B cell (primary cell): Measurements from ENCODE around the gene CRY1. TPM values are rescaled to one million over a fixed set of nuclear protein-coding genes. Genes with fewer than 3 reads are reported as not detected.

Experiments
- ATAC-seq: fragments of 200-7000 bp; cut with Tn5 transposase; one replicate; pipeline ENCODE4 v1.10.0; 2021; ENCODE audit warnings: low read depth, mild to moderate bottlenecking, moderate number of reproducible peaks, moderate library complexity
- CTCF ChIA-PET: fragments of 350-600 bp; sonication (Branson Sonifier 250); formaldehyde crosslinking; loops from one replicate; lab custom pipeline; 2021; ENCODE audit warnings: antibody characterized with exemption, inconsistent platforms; lab: Charles Lee
- POLR2A ChIA-PET: fragments of 350-600 bp; sonication (Branson Sonifier 250); formaldehyde crosslinking; loops from one replicate; lab custom pipeline; 2021; ENCODE audit warnings: antibody characterized with exemption; lab: Charles Lee
- DNase-seq: peaks from one replicate; pipeline ENCODE4 v3.0.0; 2013
- H2AFZ ChIP-seq: 2 replicates; pipeline ENCODE4 v1.6.1; 2012; ENCODE audit warnings: mild to moderate bottlenecking, low read depth, low read length; ENCODE audit not compliant: insufficient read depth, poor library complexity, severe bottlenecking
- H3K27ac ChIP-seq, 2 donors: 1 replicate in 1 of 2; 2 replicates in 1 of 2; pipeline ENCODE4 v1.5.1; 2012 to 2013; ENCODE audit warnings: low read length in 2 of 2, mild to moderate bottlenecking in 2 of 2, moderate library complexity in 1 of 2
- H3K27me3 ChIP-seq, 4 experiments: fragments of 200-600 bp in 1 of 4; sonication (generic) in 1 of 4; replicated peaks in 1 of 4; 1 replicate in 2 of 4; 2 replicates in 2 of 4; pipeline versions ENCODE4 v1.6.1 to v1.7.0; 2013 to 2016; ENCODE audit warnings: low read length in 3 of 4, mild to moderate bottlenecking in 2 of 4, mixed read lengths in 1 of 4, moderate library complexity in 1 of 4; ENCODE audit not compliant: insufficient read depth in 4 of 4, control insufficient read depth in 3 of 4; ENCODE audit errors: control extremely low read depth in 1 of 4
- H3K36me3 ChIP-seq, 2 experiments: replicated peaks in 1 of 2; 1 replicate in 1 of 2; 2 replicates in 1 of 2; pipeline versions ENCODE4 v1.6.1 to v1.7.1; 2013; ENCODE audit warnings: low read length in 1 of 2; ENCODE audit not compliant: insufficient read depth in 2 of 2, control insufficient read depth in 1 of 2; ENCODE audit errors: control extremely low read depth in 1 of 2, extremely low read depth in 1 of 2
- H3K4me1 ChIP-seq, 2 donors: fragments of 200-600 bp in 1 of 2; sonication (generic) in 1 of 2; 1 replicate in 1 of 2; 2 replicates in 1 of 2; pipeline versions ENCODE4 v1.5.1 to v1.6.1; 2013 to 2017; ENCODE audit warnings: low read length in 2 of 2; ENCODE audit not compliant: control insufficient read depth in 2 of 2, insufficient read depth in 2 of 2
- H3K4me2 ChIP-seq: replicated peaks from 2 replicates; pipeline ENCODE3; 2012; ENCODE audit warnings: mild to moderate bottlenecking, low read depth, low read length; ENCODE audit not compliant: poor library complexity, severe bottlenecking
- H3K4me3 ChIP-seq, 5 experiments: fragments of 200-600 bp in 1 of 5; sonication (generic) in 1 of 5; 1 replicate in 3 of 5; 2 replicates in 2 of 5; pipeline versions ENCODE4 v1.5.1 to v1.7.0; 2011 to 2016; ENCODE audit warnings: low read length in 4 of 5, mild to moderate bottlenecking in 4 of 5, low read depth in 2 of 5, control low read depth in 1 of 5, moderate library complexity in 1 of 5; ENCODE audit not compliant: insufficient read depth in 1 of 5; ENCODE audit errors: control extremely low read depth in 1 of 5, extremely low read depth in 1 of 5
- H3K79me2 ChIP-seq: fragments of 200-600 bp; sonication (generic); one replicate; pipeline ENCODE4 v1.6.0; 2016; ENCODE audit warnings: low read length; ENCODE audit not compliant: control insufficient read depth, insufficient read depth
- H3K9ac ChIP-seq: fragments of 200-600 bp; sonication (generic); 2 replicates; pipeline ENCODE4 v1.6.1; 2017; ENCODE audit warnings: mild to moderate bottlenecking, low read length, moderate library complexity
- H3K9me3 ChIP-seq, 3 donors: one replicate each; pipeline versions ENCODE4 v1.6.1 to v1.7.1; 2013; ENCODE audit warnings: low read length in 2 of 3; ENCODE audit not compliant: control insufficient read depth in 2 of 3, insufficient read depth in 1 of 3; ENCODE audit errors: control extremely low read depth in 1 of 3
- H4K20me1 ChIP-seq: 2 replicates; pipeline ENCODE4 v1.6.0; 2012; ENCODE audit warnings: mild to moderate bottlenecking, low read length; ENCODE audit not compliant: insufficient read depth, control insufficient read depth, poor library complexity, severe bottlenecking
- H3K27ac Mint-ChIP-seq: one replicate; pipeline ENCODE4 v1.8.0; 2021; ENCODE audit warnings: mixed read lengths
- H3K27me3 Mint-ChIP-seq: one replicate; pipeline ENCODE4 v1.8.0; 2021; ENCODE audit warnings: mixed read lengths
- H3K4me1 Mint-ChIP-seq: one replicate; pipeline ENCODE4 v1.8.0; 2021; ENCODE audit warnings: mixed read lengths
- H3K4me3 Mint-ChIP-seq: one replicate; pipeline ENCODE4 v1.8.0; 2021; ENCODE audit warnings: mixed read lengths
- H3K9me3 Mint-ChIP-seq: one replicate; pipeline ENCODE4 v1.8.0; 2022; ENCODE audit warnings: mixed read lengths; ENCODE audit not compliant: insufficient read depth
- CTCF ChIP-seq: fragments of 200-600 bp; IDR thresholded peaks from one replicate; pipeline ENCODE4 v1.8.0; 2022; ENCODE audit warnings: antibody characterized with exemption, mild to moderate bottlenecking
- EZH2 ChIP-seq: IDR thresholded peaks from 2 replicates; pipeline ENCODE4 v1.6.1; 2012; ENCODE audit warnings: borderline replicate concordance, low read depth, mild to moderate bottlenecking, moderate library complexity, low read length; ENCODE audit not compliant: insufficient read depth, poor library complexity, severe bottlenecking
- WGBS: methylation state at CpG from one replicate; pipeline ENCODE4 v1.1.5; 2013; ENCODE audit warnings: missing lambda C conversion rate; ENCODE audit not compliant: insufficient coverage; 5-methylcytosine and 5-hydroxymethylcytosine counted together
- intact Hi-C: fragments of 100-400 bp; cut with micrococcal nuclease; formaldehyde crosslinking; loops from one replicate; pipeline ENCODE4 v1.10.0; 2022
- polyA plus RNA-seq: library from polyadenylated mRNA; depleted of rRNA; stranded (reverse); fragments of >200 nt; gene quantifications from 2 replicates; pipeline ENCODE4 v1.2.3, GENCODE V29; 2012
- total RNA-seq, 2 donors: library from RNA; stranded (reverse); fragments of 120-200 nt in 1 of 2; gene quantifications; 1 replicate in 1 of 2; 2 replicates in 1 of 2; pipeline versions ENCODE4 v1.2.3 to v1.2.4, GENCODE V29; 2013 to 2022

The CRY1 gene
- total and polyA plus RNA-seq, 2 donors (not counting 1 experiment from before 2014, with no cell fraction given): 2.4 to 8.8 TPM

- CTCF ChIA-PET: no interaction called here
- Histone ChIP-seq H3K4me3 (no peak overlapping the region), H3K36me3 (no peaks in the 10 kb centered on the region), H3K4me1 (peaks cover 13 to 16% of the 10 kb centered on the region in 2 donors), H3K4me2 (no peak overlapping the region), H2AFZ (no peak overlapping the region), H3K27me3 (no peaks in the 10 kb centered on the region), H4K20me1 (no peaks in the 10 kb centered on the region), H3K9me3 (no peaks in the 10 kb centered on the region), H3K79me2 (no peaks in the 10 kb centered on the region), H3K27ac (no peak overlapping the region), H3K9ac (no peak overlapping the region)
- WGBS: 100% methylated on average over 3 of the region's 5 CpGs
- Mint-ChIP-seq H3K9me3 (no peaks in the 10 kb centered on the region), H3K4me3 (peak overlapping the region; percentile 9), H3K27me3 (no peaks in the 10 kb centered on the region), H3K27ac (no peak overlapping the region), H3K4me1 (peaks cover 28% of the 10 kb centered on the region)
- POLR2A ChIA-PET: no interaction called here
- DNase-seq: no peak
- TF ChIP-seq EZH2 (no peak), CTCF (no peak)
- intact Hi-C loops: no loop called here
- no peak for ATAC-seq
These were observed 107.9 kb downstream of the CRY1 start for GRCh38 chr12:106985479-106985878.

GRCh38 chr12:106984588-106985137 lies 108.7 kb downstream of the CRY1 start:
- CTCF ChIA-PET: interaction anchor here (1.1 to 1.5 kb wide), 2 partner anchors 105 to 120 kb away, joined by 3 to 8 read pairs; no protein-coding TSS in a partner anchor
- Mint-ChIP-seq H3K4me1 (peaks cover 28% of the 10 kb centered on the region), H3K4me3 (peak overlapping the region; percentile 5)

More at GRCh38 chr12:106984588-106985137, 108.7 kb downstream of the CRY1 start:
- Histone ChIP-seq H3K9me3 (no peaks in the 10 kb centered on the region), H3K79me2 (no peaks in the 10 kb centered on the region), H3K36me3 (no peaks in the 10 kb centered on the region), H3K27me3 (no peaks in the 10 kb centered on the region), H2AFZ (no peak overlapping the region), H4K20me1 (no peaks in the 10 kb centered on the region), H3K4me3 (no peak overlapping the region), H3K4me2 (no peak overlapping the region), H3K27ac (no peak overlapping the region), H3K9ac (no peak overlapping the region), H3K4me1 (peaks cover 13 to 16% of the 10 kb centered on the region in 2 donors)
- no peak overlapping the region for H3K27ac Mint-ChIP-seq
- WGBS: 70% methylated on average over 6 of the region's 6 CpGs
- DNase-seq (no peak), ATAC-seq (no peak)
- intact Hi-C loops: no loop called here
- no peaks in the 10 kb centered on the region for H3K27me3 Mint-ChIP-seq
- POLR2A ChIA-PET: no interaction called here
- no peaks in the 10 kb centered on the region for H3K9me3 Mint-ChIP-seq
- TF ChIP-seq EZH2: no peak
- no peak for TF ChIP-seq CTCF
